HG02885 (cell line): ENCODE results near the gene TDRD9.
"Not testable (repeated sequence)": the region's sequence is repeated elsewhere in the genome, so short reads cannot be mapped to it uniquely, and the experiment has no call there.

Experiments used
- ATAC-seq: cut with Tn5 transposase; IDR thresholded peaks from one replicate; pipeline ENCODE4 v1.9.1; 2021; ENCODE audit warnings: mild to moderate bottlenecking; ENCODE audit not compliant: unreplicated experiment, poor library complexity

The TDRD9 gene

GRCh38 chr14:103969961-103970360, 41.7 kb downstream of the TDRD9 start:
- ATAC-seq: no peak

- no peak for ATAC-seq
Measured at GRCh38 chr14:103973354-103973753, 45.1 kb downstream of the TDRD9 start.

GRCh38 chr14:103974575-103974974, 46.3 kb downstream of the TDRD9 start:
- no peak for ATAC-seq

GRCh38 chr14:103980623-103981238, 52.5 kb downstream of the TDRD9 start:
- not testable (repeated sequence) for ATAC-seq

- ATAC-seq: no peak
Measured at GRCh38 chr14:103984196-103984595, 55.9 kb downstream of the TDRD9 start.

- no peak for ATAC-seq
Measured at GRCh38 chr14:103989034-103989433, 60.8 kb downstream of the TDRD9 start.

- no peak for ATAC-seq
Measured at GRCh38 chr14:103989964-103990363, 61.7 kb downstream of the TDRD9 start.

GRCh38 chr14:103994535-103995184, 66.4 kb downstream of the TDRD9 start:
- no peak for ATAC-seq

- no peak for ATAC-seq
Measured at GRCh38 chr14:103995876-103996275, 67.6 kb downstream of the TDRD9 start.

GRCh38 chr14:103997391-103997790, 69.1 kb downstream of the TDRD9 start:
- ATAC-seq: no peak

- ATAC-seq: no peak
Measured at GRCh38 chr14:103998027-103998426, 69.8 kb downstream of the TDRD9 start.

- ATAC-seq: no peak
Measured at GRCh38 chr14:103999795-104000440, 71.7 kb downstream of the TDRD9 start.

- no peak for ATAC-seq
Measured at GRCh38 chr14:104001003-104001402, 72.7 kb downstream of the TDRD9 start.

- ATAC-seq: no peak
Measured at GRCh38 chr14:104003616-104004015, 75.4 kb downstream of the TDRD9 start.

GRCh38 chr14:104004849-104005248, 76.6 kb downstream of the TDRD9 start:
- ATAC-seq: no peak

- no peak for ATAC-seq
Measured at GRCh38 chr14:104005489-104005888, 77.2 kb downstream of the TDRD9 start.

GRCh38 chr14:104007121-104007520, 78.9 kb downstream of the TDRD9 start:
- ATAC-seq: no peak

- ATAC-seq: no peak
Measured at GRCh38 chr14:104009297-104009696, 81.0 kb downstream of the TDRD9 start.

GRCh38 chr14:104011824-104012517, 83.7 kb downstream of the TDRD9 start:
- no peak for ATAC-seq

GRCh38 chr14:104014764-104015163, 86.5 kb downstream of the TDRD9 start:
- no peak for ATAC-seq
